HG03060 (cell line): ENCODE results near the gene RASL11A.
"Not testable (repeated sequence)": the region's sequence is repeated elsewhere in the genome, so short reads cannot be mapped to it uniquely, and the experiment has no call there.

Experiments used
- ATAC-seq: cut with Tn5 transposase; IDR thresholded peaks from one replicate; pipeline ENCODE4 v1.9.1; 2021; ENCODE audit warnings: low read depth, moderate number of reproducible peaks; ENCODE audit not compliant: unreplicated experiment

RASL11A gene

DNA sequence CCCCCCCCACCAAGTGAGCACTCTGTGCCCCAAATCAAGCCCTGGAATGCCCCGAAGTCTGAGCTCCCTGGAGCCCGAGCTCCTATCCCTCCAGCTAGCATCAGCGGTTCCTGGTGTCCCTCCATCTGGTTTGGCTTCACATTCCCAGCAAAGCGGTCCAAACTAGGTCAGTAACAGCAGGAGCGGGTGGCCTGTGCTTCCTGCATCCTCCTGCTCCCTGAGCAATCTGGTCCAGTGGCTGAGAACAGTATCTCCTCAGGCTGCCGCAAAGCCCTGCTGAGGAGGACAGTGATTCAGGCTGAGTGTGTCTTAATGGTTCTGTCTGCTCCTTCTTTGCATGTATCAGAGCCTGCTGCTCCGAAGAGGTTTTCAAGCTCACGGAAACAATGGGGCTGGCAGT lies 25.9 kb downstream of the RASL11A start:
- ATAC-seq: no peak

DNA sequence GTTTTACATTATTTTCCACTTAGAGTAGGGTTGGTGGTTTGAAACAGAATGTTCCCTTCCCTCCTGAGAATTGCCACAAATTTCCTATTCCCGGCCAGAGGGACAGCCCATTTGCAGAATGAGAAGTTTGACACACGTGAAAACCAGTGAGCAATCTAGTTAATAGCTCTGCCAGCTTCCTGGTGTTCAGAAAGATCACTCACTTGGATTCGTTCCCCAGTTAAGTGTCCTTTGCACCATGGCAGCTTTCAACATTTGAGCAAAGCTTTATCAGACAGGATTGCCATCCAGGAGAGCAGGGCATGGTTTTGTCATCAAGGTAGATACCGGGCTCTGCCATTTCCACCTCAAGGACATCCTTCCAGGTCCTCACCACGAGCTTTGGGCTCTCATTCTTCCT lies 28.2 kb downstream of the RASL11A start:
- ATAC-seq: no peak

DNA sequence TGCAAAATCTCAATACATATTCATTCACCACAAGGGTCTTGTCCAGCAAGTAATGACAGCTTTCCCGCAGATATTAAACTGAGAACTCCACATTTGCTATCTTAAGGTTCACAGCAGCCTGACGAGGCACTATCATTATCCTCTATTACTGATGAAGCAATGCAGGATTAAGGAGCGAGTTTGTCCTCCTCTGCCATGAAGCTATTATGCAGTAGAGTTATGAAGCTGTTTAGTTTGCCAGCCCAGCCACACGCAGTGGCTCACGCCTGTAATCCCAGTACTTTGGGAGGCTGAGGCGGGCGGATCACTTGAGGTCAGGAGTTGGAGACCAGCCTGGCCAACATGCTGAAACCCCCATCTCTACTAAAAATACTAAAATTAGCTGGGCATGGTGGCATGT lies 29.8 kb downstream of the RASL11A start:
- not testable (repeated sequence) for ATAC-seq

DNA sequence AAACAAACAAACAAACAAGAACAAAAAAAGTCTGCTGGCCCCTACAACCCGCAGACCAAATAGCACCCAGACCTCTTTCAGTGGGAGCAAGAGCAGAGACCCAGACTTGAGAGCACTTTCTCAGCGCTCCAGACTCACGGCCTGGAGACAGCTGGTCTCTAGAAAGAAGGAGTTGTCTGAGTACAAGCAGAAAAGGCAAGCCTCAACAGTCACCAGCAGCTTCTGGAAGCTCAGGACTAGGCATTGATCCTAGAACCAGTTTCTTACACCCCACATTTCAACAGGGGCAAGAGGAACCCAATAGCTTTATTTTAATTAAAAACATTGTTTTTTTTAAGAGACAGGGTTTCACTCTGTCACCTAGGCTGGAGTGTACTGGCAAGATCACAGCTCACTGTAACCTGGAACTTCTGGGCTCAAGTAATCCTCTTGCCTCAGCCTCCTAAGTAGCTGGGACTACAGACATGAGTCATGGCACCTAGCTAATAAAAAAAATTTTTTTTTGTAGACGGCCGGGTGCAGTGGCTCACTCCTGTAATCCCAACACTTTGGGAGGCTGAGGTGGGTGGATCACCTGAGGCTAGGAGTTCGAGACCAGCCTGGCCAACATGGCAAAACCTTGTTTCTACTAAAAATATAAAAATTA lies 30.4 kb downstream of the RASL11A start:
- ATAC-seq: no peak

DNA sequence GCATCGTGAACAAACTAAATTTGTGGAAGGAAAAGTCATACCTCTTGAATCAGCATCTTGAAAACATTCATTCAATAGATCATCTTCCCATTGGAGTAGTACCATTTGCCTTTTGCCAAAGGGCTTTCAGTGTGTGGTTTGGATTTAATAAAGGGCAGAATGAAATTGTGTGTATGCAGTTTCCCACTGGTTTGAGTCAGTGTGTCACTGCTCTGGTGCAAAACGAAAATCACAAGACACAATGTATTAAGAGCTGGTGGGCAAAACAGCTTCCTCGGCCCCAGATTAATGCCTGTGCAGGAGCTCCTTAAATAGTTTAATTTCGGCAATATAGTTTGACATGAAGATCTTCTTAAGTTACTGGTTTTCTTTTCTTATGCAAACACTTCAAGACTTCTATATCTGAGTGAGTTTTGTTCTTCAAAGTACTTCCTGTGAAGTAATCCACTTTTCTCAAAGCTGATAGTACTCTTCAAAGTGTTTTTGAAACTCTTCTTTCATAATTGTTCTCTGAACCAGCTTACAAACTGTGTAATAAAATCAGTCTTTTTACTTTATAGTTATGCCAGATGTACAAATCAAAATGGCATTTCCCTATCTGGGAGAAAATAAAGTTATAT lies 32.1 kb downstream of the RASL11A start:
- ATAC-seq: no peak

DNA sequence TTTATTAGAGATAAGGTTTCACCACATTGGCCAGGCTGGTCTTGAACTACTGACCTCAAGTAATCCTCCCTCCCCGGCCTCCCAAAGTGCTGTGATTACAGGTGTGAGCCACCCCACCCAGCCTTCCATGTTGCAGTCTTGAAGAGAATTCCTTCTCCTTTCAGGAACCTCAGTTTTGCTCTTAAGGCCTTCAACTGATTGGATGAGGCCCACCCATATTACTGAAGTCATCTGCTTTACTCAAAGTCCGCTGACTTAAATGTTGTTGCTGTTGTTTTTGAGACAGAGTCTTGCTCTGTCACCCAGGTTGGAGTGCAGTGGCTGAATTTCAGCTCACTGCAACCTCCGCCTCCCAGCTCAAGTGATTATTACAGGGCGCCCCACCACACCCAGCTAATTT lies 33.5 kb downstream of the RASL11A start:
- no peak for ATAC-seq

DNA sequence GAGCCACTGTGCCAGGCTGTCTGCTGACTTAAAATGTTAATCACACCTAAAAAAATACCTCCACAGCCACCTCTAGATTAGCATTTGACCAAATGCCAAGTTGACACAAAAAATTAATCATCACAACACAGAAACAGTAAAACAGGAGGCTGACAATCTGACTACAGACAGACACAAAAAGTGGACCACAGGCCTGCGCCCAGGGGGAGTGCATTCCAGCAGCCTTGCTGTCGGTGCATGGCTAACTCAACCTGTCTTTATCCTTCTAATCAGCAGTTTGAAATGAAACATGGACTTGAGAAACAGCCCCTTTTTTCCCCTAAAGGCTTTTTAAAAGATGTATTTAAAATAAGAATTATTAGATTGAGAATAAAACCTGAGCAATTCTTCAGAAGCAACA lies 34.0 kb downstream of the RASL11A start:
- ATAC-seq: no peak

DNA sequence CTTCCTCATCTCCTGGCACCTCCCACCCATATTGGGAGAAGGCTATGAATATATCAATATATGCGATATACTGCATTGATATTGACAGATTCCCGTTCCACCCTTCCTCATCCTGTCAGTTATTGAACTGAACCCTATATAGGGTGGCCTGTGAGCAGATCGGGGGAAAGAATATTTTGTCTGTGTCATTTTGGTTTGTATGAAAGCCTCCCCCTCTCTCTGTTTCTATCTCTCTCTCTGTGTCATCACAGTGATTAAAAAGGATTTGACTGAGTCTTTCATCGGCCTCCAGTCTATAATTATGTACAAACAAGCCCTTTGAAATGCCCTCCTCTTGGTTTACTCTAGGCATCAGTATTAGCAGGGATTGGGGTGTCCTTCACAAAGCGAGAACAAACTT lies 35.7 kb downstream of the RASL11A start:
- ATAC-seq: no peak

DNA sequence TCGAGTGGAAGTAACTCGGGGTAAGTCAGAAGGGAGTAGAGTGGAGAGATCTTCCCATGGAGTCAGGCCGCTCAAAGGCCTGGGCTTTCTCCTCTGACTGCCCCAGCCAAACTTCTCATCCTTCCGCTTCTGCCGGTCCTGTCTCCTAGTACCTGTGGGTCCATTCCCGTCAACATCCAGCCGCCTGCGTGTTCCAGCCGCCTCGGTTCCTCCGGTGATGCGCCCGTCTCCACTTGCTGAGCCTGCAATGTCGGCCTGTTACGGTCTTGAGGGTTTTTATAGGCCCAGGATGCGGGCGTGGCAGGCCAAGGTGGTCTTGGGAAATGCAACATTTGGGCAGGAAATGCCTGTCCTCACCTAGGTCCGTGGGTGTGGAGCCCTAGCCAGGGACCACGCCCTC lies 38.3 kb downstream of the RASL11A start:
- ATAC-seq: no peak

DNA sequence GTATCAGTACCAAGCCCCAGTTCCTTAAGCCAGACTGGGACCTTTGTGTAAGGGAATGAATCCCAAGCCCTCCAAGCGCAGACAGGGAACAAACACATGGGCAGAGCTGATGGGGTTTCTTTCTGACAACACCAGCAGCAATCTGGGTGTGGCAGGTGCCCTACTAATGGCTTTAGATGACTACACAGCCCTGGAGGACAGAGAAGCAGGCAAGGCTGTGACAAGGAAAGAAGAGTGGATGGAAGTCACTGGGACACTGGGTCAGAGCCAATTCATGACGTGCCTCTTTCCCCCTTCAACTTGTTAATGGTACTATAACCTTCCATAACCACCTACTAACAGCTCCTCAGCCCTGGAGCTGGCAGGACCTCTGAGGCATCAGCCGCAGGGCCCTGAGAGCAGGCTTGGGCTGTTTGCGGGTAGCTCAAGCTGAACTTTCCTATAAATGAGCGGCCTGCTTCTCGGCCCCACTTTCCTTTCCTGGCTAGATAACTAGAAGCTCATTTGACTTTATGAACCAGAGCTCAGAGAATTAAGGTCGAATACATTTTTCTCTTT lies 38.9 kb downstream of the RASL11A start:
- ATAC-seq: no peak

DNA sequence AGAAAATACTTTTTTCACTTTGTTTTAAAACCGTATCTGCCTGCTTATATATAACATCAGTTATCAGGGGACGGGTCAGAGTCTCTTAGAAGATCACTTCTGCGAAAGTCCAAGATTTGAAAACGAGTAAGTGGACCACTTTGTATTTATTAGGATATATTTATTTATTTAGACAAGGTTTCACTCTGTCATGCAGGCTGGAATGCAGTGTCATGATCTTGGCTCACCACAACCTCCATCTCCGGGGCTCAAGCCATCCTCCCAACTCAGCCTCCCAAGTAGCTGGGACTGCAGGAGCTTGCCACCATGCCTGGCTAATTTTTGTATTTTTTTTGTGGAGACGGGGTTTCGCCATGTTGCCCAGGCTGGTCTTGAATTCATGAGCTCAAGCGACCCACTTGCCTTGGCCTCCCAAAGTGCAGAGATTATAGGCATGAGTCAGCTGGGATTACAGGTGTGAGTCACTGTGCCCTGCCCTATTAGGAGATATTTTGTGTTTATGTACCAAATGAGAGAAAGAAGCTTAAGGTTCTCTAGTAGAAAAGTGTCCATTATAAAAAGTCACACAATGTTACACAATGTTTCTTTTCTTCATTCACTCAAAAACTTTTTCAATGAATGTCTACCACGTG lies 39.5 kb downstream of the RASL11A start:
- ATAC-seq: no peak

DNA sequence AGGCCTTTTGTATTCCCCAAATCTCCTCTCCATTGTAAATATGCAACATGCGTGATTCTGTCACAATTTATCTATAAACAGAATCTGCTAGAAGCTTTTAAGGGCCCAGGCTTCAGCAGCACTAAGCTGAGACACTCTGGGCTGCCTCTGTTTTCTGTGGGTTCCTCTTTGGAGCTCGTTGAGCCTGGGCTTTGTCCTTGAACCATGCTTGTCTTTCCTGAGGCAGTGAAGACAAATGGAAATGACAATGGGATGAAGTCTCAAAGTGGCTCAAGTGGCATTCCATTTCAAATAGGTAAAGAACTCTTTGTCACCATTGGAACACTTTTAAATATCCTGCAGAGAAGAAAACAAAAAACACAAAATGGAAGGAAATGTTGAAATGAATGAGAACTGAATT lies 40.3 kb downstream of the RASL11A start:
- ATAC-seq: no peak

DNA sequence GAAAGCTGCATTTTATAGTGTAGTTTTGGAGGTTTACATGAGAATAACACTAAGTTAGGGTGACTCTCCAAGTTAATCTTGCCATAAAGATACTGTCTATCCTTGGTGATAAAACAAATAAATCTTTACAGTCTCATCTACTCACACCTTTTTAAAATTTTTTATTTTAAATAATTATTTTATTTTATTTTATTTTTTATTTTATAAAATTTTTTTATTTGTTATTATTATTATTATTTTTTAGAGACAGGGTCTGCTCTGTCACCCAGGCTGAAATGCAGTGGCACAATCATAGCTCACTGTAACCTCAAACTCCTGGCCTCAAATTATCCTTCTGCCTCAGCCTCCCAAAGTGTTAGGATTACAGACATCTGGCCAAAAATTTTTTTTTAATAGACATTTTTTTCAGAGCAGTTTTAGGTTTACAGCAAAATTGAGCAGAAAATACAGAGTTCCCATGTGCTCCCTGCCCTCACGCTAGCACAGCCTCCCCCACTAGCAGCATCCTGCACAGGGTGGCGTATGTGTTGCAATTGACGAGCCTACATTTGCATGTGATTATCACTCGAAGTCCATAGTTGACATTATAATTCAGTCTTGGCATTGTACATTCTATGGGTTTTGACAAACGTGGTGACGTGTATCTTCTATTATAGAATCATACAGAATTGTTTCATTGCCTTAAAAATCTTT lies 41.0 kb downstream of the RASL11A start:
- no peak for ATAC-seq

DNA sequence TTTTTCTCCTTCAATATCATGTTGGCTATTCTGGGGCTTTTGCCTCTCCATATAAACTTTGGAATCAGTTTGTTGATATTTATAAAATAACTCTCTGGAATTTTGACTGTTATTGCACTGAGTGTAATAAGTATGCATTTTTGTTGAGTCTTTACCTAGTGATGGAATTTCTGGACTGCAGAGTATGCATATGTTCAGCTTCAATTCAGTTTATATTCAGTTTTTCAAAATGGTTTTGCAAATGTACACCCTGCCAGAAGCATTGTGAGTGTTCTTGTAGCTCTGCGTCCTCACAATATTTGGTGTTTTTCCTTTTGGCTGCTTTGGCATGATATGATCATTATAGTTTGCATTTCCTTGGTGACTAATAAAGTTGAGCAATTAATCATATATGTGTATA lies 43.1 kb downstream of the RASL11A start:
- ATAC-seq: no peak

DNA sequence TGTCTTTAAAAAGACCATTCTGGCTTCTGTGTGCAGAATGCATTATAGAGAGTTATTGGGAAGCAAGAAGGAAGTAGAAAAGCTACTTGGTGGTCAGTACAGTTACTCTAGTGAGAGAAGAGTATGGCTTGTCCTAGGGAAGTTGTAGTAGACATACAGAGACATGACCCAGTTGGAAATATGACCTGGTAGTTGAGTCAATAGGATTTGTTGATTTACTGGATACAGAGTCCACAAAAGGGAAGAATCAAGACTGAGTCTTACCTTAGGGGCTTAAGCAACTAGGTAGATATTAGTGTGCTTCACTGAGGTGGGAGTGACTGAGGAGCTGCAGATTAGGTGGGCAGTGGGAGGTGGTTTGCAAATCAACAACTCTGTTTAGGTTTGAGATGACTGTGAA lies 48.8 kb downstream of the RASL11A start:
- no peak for ATAC-seq

DNA sequence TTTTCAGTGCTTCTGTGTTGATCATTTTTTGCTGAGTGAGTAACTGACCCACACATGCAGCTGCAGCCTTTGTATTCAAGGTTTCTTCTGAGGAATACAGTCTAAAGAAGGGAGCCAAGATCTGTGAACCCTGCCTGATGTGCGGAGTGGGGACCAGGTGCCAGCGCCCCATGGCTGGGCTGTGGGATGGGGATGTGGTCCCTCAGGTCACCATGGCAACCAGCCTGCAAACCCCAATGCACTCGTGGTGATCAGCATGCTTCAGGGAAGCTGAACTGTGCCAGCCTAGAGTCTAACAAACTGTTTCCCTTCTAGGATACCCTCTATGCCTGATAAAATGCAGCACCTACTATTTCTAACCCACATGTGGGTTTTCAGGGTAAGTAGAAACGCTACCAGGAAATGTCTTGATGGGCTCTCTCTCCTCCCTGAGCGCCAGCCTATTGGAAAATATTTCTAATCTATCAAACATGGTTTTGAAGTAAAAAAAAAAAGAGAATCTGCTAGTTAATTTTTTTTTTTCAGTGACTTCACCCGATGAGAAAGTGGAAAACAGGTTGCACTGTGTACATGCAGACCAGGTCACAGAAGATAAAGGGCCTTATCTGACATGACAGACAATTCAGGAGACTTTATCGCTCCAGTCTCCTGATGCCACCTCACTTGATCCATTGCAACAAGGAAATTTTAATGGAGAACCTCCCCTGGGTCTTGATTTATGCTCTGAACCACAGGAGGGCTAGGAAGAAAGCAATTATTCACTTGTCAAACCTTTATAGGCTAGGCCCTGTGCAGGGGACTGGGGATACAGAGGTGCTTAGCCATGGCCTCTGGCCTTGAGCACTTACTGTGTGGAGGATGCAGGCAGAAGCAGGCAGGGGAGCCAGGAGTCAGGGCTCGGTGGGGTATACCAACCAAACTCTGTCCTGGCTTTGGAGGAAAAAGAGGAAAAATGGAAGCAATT lies 51.1 kb downstream of the RASL11A start:
- no peak for ATAC-seq

DNA sequence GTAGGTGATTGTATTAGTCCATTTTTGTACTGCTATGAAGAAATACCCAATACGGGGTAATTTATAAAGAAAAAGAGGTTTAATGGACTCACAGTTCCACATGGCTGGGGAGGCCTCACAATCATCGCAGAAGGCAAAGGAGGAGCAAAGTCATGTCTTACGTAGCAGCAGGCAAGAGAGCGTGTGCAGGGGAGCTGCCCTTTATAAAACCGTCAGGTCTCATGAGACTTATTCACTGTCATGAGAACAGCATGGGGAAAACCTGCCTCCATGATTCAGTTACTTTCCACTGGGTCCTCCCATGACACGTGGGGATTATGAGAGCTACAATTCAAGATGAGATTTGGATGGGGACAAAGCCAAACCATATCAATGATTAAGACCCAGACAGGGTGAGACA lies 51.8 kb downstream of the RASL11A start:
- ATAC-seq: not testable (repeated sequence)
